ENCODE data around the gene XCR1.
"Not testable (repeated sequence)": the region's sequence is repeated elsewhere in the genome, so short reads cannot be mapped to it uniquely, and the experiment has no call there.

XCR1 gene

GRCh38 chr3:46038071-46038470 lies 10.8 kb upstream of the XCR1 start:
- not testable (repeated sequence) for DNase-seq

DNA sequence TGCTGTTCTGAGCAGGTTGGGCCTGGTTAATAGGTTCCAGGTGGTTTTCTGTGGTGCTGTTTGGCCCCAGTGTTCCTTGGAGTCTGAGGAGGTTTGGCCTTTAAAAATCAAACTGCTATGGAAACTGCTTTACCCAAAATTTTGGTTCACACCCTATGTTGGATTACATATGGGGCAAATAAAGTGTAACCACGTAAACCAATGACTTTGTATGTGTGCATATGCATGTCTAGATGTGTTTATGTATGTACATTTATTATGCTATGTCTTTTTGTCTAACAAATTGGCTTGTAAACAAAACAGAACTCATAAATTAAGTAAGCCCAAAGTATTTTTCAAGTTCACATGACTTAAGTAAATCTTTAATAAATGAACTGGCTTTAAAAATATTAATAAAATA lies 8.9 kb upstream of the XCR1 start:
- DNase-seq, result no peak

DNA sequence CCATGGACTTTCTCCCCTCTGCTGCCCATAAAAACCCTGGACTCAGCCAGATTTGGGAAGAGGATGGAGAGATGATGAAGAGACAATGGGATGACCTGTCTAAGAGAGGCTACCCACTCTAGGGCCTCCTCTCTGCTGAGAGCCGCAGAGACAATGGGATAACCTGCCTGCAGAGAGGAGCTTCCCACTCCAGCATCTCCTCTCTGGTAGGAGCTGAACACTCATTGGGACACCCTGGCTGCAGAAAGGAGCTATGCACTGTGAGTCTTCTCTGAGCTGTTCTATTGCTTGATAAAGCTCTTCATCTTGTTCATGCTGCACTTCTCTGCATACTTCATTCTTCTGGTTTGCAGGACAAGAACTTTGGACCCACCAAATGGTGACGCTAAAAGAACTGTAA lies 4.5 kb upstream of the XCR1 start:
- DNase-seq, result no peak

GRCh38 chr3:46031269-46031668 lies 4.0 kb upstream of the XCR1 start:
- DNase-seq, result no peak

DNA sequence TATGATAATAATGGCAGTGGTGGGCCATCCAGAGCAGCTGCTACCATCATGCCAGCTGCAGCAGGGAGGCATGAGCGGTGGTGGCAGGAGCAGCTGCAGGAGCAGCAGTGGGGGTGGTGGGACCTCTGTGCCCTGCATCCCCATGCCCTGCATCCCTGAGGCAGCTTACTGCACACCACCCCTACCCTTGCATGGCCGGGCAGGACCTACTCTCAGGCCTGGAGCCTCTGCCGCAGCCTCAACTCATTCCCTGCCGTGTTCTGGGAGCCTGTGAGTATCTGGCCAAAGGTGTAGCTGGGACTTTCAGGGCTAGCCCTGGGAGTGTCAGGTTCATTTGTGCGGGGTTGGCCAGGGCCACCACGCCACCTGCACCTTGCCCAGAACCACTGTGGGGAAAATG lies 3.3 kb upstream of the XCR1 start:
- no peak for DNase-seq

GRCh38 chr3:46029953-46030543 lies 2.8 kb upstream of the XCR1 start:
- no peak for DNase-seq

DNA sequence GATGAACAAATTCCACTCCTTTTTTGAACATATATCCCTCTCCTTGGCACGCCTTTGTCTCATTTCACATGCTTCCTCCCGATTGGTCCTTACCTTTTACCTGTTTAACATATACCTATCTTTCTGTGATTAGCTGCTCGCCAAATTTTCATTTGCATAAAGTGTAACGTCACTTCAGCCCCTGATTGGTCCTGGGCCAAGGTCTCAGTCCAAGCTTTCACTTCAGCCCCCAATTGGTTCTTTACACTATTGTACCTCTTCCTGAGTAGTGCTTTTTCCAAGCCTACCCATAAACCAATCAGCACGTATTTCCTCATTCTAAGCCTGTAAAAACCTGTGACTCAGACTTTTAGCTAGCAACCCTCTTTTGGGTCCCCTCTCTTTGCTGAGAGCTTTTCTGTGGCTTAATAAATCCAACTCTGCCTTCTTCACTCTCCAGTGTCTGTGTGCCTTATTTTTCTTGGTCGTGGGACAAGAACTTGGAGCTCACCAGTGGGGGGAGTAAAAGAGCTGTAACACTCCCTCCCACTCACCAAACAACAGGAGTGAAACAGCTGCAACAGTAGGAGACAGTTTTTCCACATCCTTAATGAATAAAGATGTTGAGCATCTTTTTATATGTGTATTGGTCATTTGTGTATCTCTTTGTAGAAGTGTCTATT lies 584 bp upstream of the XCR1 start:
- no peak for DNase-seq

DNA sequence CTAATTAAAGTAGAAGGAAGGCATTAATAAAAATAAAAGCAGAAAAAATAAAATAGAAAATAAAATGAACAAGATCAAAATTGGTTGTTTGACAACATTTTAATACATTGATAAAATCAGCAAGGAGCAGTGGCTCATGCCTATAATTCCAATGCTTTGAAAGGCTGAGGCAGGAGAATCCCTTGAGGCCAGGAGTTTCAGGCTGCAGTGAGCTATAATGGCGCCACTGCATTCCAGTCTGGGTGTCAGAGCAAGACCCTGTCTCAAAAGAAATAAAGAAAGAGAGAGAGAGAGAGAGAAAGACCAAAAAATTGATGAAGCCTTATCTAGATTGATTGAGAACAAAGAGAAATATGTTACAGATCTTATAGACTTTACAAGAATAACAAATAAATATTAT lies 2.1 kb downstream of the XCR1 start:
- DNase-seq, result no peak

DNA sequence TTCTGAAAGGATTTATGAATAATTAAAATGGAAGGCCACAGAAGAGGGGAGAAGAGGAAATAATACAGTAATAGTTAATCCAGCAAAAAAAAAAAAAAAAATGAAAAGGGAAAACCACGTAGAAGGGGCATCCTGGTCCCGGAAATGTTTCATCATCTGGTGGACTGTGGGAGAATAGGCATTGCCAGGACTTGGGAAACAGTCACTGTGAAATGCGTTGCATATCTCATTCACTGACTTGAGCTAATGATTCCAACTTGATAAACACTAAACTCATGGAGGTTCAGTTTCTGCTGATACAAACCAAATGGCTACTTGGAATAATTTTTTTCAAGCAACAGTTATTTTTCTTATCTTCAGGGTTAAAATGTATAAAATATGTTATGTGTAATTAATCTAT lies 3.2 kb downstream of the XCR1 start:
- no peak for DNase-seq

DNA sequence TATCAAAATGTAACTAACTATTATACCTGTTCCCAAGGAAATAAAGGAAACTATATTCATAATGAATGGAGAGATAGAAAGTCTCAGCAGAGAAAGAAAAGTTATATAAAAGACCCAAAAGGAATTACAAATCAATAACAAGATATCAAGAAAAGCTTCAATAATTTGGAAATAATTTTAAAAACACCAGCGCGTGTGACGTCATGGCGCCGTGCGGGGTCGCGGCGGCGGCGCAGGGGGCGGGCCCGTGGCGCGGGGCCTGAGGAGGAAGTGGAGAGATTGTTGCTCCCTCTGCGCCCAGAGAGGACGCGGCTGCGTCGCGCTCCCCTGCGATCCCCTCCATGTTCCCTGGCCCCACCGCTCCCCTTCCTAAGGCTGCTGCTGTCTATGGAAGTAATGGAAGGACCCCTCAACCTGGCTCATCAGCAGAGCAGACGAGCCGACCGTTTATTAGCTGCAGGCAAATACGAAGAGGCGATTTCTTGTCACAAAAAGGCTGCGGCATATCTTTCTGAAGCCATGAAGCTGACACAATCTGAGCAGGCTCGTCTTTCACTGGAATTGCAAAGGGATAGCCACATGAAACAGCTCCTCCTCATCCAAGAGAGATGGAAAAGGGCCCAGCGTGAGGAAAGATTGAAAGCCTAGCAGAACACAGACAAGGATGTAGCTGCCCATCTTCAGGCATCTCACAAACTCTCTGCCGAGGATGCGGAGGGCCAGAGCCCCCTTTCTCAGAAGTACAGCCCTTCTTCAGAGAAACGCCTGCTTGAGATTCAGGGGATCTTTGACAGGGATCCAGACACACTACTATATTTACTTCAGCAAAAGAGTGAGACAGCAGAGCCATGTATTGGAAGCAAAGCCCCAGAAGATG lies 4.1 kb downstream of the XCR1 start:
- DNase-seq, result no peak

DNA sequence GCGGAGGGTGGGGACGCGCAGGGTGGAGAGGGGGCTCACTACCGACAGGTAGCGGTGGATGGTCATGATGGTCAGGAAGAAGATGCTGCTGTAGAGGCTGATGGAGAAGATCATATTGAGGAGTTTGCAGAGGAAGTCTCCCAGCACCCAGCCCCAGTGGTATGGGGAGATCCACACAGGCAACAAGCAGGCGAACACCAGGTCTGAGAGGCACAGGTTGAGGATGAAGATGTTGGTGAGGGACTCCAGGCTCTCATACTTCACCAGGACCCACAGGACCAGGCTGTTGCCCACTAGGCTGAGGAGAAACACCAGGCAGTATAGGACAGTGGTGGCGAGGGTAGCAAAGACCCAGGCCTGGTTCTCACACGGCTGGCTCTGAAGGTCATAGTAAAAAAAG lies 5.8 kb downstream of the XCR1 start:
- DNase-seq, result no peak

DNA sequence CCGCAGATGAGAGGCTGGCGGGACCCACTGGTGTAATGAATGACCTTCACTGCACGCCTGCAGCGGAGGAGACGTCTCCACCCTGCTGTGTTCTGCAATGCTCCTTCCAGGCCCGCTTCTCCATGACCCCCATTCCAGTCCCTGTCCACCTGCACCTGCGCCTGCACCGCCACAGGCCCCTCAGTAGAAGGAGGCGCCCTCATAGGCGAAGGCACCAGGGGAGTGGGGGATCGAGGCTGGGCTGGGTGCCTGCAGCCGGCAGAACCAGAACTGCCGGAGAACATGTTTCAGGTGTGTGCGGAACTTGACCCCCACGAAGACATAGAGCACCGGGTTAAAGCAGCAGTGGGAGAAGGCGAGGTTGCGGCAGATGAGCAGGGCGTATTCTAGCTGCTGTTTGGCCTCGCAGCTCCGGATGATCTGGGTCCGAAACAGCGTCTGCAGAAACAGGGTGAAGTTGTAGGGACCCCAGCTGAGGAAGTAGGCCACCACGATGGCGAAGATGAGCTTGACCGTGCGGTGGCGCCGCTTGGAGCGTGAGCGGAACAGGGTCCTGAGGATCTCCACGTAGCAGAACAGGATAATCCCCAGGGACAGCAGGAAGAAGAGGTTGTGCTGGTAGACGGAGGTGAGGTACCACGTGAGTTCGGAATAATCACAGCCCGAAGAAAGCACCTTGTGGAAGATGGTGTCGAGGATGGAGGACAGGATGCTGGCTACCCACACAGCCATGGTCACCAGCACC lies 6.3 kb downstream of the XCR1 start:
- DNase-seq, result no peak

- DNase-seq, result peak; percentile 56
These were observed 7.6 kb downstream of the XCR1 start for GRCh38 chr3:46019707-46020106.

DNA sequence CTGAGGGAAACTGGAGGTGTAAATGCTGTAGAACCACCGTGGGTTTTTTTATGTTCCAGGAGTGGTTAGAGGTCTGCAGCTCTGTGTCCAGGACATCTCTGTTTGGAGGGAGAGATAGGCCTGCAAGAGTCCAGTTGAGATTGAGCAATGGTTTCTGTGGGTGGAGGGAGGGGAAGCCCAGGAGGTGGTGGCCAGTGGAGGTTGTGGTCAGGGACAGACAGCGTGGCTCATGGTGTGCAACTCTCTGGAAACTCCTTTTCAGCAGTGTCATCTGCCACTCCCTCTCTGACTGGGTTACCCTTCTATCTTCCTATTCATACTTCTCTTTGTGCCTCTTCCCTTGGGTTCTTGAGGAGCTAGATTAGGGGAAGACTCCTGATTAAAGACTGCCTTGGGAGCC lies 9.6 kb downstream of the XCR1 start:
- peak; percentile 16 for DNase-seq

DNA sequence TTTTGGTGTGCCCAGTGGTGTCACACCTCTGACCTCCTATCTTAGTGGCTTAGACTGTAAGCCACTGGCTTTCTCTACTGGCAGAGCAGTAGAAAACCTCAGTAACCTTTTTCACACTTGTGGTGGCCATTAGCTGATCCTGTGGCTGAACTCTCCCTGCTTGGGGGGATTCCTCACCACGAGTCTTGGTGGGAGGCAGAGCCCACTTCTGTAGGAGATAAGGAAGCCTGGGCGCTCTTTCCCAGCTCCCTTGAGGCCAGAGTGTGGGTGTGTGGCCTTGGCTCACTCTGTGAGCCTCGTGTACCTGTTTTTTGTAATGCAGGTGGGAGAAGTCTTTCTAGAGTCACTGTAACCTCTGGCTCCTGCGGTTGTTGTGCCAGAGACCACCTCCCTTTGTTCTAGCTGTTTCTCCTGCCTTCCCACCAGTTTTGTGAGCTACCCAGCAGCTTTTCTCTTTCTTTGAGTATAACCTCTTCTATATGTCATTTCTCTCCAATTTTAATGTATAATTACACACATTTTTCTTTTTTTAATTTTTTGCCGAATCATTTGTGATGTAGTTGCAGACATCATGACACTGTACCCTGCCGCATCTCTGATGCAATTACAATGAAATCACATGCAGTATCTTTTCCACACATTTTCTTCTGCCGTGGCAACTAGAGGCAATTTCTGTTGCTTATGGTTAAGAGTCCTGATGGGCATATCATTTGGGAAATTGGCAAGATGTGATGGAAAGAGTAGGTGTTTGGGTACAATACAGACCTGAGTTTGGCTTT lies 13.8 kb downstream of the XCR1 start:
- DNase-seq, result peak; percentile 14

- no peak for DNase-seq
These were observed 15.0 kb downstream of the XCR1 start for GRCh38 chr3:46012246-46012645.

- peak; percentile 19 for DNase-seq
These were observed 16.7 kb downstream of the XCR1 start for GRCh38 chr3:46010519-46011113.

GRCh38 chr3:46008058-46008457 lies 19.2 kb downstream of the XCR1 start:
- no peak for DNase-seq

DNA sequence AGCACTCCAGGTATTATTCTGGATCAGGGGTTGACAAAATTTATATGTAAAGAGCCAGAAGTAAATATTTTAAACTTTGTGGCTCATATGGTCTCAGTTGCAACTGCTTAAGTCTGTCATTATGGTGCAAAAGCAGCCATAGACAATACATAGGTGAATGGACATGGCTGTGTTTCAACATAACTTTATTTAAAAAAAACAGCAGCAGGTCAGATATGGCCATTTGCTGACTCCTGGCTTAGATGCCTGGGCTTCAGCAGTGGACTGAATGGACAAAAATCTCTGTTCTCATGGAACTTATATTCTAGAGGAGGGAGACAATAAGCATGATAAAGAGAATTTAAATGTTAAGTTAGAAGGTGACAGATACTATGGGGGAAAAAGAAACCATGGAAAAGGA lies 20.0 kb downstream of the XCR1 start:
- no peak for DNase-seq

GRCh38 chr3:46006238-46007032 lies 20.8 kb downstream of the XCR1 start:
- DNase-seq, result no peak

- not testable (repeated sequence) for DNase-seq
These were observed 23.6 kb downstream of the XCR1 start for GRCh38 chr3:46003706-46004105.

Measured in activated CD4-positive, alpha-beta T cell treated with anti-CD3 and anti-CD28 coated beads, Interleukin-10, Interleukin-2, amounts not matched to agents 100 ng/mL and 50 ng/mL, durations not matched to agents 16 hours and 8 hours (primary cell).